NB4 (cell line): Measurements from ENCODE around the gene RUVBL1.

Experiments
- CTCF ChIP-seq: IDR thresholded peaks from one replicate; pipeline ENCODE4 v1.5.1; 2012; ENCODE audit warnings: low read depth, low read length
- MAX ChIP-seq: IDR thresholded peaks from 2 replicates; pipeline ENCODE4 v1.6.1; 2011; ENCODE audit warnings: low read depth, low read length

GRCh38 chr3:128075522-128076482 lies 47.8 kb downstream of the RUVBL1 start:
- TF ChIP-seq CTCF (peak; percentile 1), MAX (no peak)
